Choroid plexus epithelial cell (primary cell): ENCODE results near the gene RASSF9.

ENCODE experiments used
- DNase-seq: peaks from one replicate; pipeline ENCODE4 v3.0.0-alpha.2; 2010; ENCODE audit warnings: low read depth
- H3K4me3 ChIP-seq: 2 replicates; pipeline ENCODE4 v1.5.1; 2011; ENCODE audit warnings: low read depth, mild to moderate bottlenecking, control low read depth, low read length, moderate library complexity
- CTCF ChIP-seq: conservative IDR thresholded peaks from 2 replicates; pipeline ENCODE4 v1.5.1; 2011; ENCODE audit warnings: low read depth, mild to moderate bottlenecking, control low read depth, inconsistent platforms, low read length, moderate library complexity

Gene RASSF9

GRCh38 chr12:85865890-85866289 lies 29.7 kb upstream of the RASSF9 start:
- no peak overlapping the region for H3K4me3 ChIP-seq
- TF ChIP-seq CTCF: no peak
- peak; percentile 19 for DNase-seq

DNA sequence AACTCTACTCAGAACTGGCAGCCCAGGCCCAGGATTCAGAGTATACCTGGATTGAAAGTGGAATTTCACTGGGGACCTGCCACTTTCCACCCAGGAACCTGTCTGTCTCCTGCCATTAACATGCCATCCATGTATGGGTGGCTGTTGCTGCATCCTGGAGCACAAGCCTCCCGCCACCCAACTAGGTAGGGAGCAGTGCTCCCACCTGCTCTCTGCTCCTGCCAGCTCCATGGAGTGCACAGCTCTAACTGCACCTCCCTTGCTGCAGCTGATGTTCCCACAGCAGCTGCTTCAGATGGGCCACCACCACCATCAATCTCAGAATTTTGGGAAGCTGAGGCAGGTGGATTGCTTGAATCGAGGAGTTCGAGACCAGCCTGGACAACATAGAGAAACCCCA lies 20.8 kb upstream of the RASSF9 start:
- no peak overlapping the region for H3K4me3 ChIP-seq
- no peak for TF ChIP-seq CTCF
- DNase-seq: no peak

DNA sequence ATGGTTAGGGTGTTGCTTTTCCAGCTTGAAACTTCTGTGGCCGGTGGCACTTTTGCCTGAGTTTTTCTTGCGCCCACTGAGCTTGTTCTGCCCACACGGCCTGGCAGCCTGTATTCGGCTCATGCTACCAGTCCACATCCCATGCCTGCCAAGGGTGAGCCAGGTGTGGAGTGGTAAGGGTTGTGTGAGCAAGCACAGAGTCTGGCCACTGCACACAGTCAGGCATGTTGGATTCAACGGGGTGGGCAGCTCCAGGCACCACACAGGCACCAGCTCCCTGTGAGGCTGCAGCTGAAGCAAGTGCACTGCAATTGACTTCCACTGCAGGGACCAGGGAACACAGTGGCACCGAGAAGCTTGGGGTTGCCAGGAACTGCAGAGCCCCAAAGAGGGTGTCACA lies 19.1 kb upstream of the RASSF9 start:
- no peak overlapping the region for H3K4me3 ChIP-seq
- no peak for DNase-seq
- TF ChIP-seq CTCF: no peak

DNA sequence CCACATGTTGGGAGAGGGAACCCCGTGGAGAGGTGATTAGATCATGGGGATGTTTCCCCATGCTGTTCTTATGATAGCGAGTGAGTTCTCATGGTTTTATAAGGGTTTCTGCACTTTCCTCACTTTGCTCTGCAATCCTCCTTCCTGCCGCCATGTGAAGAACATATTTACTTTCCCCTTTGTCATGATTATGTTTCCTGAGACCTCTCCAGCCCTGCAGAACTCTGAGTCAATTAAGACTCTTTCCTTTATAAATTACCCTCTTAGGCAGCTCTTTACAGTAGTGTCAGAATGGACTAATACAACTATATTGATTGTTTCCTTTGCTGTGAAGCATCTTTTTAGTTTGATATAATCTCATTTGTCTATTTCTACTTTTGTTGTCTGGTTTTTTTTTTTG lies 13.1 kb upstream of the RASSF9 start:
- no peak overlapping the region for H3K4me3 ChIP-seq
- DNase-seq: no peak
- no peak for TF ChIP-seq CTCF

DNA sequence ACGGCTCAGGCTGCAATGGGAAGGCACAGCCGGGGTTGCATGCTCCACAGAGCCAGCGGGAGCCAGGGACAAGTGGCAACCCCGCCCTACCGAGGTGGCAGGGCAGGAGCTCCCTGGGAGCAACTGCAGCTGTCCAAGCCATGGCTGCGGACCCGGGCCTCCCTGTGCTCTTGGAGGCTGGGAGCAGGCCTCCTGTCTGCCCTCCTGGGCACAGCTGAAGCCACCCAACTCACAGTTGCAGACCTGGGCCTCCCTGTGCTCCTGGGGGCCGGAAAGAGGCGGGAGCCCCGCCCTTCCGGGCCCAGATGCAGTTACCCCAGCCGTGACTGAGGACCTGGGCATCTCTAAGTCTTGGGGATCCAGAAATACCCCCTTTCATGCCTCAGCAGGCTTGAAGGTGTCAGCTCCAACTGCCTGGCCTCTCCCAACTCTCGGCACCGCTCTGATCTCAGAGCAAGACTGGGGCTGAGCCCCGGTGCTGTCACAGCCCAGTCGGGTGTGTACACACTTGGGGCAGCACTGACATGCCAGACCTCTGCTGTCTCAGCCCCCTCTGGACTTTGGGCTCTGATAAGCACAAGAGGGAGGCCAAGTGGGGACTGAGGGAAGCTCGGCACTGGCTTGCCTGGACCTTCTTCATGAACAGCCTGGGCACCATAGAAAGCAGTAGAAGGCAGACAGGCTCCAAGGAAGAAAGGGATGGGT lies 7.5 kb upstream of the RASSF9 start:
- DNase-seq: no peak
- H3K4me3 ChIP-seq: no peak overlapping the region
- no peak for TF ChIP-seq CTCF

DNA sequence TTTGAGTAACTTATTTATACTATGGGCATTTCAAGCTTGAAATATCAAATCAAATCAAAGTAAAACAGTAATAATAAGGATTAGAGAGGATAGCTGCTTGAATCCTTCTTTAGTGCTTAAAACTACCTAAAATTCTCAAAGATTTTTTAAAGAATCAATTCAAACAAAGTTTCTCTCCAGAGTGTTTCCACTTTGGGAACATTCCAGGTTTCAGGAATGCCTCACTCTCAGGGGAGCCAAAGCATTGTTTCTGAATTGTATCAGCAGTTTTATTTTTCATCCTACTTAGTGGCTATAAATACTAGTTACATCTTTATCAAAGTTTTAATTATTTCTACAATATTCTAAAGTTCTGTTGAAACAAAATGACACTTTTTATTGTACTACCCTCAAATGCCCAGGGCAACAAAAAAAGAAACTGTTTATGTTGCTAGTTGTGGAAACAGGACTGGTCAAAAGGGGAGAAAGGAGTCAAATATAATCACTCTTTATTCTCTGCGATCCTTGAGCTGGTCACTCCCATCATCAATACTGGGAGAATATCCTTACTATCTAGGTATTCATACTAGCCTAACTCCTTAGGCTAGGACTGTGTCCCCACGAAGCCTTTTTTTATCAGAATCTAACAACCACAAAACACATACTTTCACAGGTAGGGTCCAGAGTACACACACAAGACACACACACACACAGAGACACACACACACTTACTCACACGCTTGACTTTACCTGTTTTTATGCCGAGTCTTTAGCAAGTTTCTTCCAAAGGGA lies 598 bp downstream of the RASSF9 start:
- no peak for DNase-seq
- H3K4me3 ChIP-seq: peak overlapping the region; percentile 60
- no peak for TF ChIP-seq CTCF

DNA sequence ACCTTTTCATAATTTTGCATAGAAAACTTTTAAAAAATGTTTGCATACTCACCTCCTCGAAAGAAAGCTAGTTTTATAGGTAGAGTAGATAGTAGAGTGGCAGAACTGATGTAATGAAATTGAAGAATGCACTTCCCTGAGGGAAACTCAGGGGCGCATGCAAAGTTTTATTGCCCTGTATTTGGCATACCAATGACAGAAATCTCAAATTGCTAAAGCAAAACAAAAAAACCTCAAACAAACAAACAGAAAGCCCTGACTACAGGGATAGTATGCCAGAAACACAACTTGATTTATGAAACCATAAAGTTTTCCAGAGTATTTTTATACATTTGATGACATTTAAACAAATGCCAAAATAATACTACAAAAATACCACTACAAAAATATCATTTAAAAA lies 1.8 kb downstream of the RASSF9 start:
- no peak for DNase-seq
- TF ChIP-seq CTCF: no peak
- peak overlapping the region; percentile 7 for H3K4me3 ChIP-seq
